ENCODE results near the gene SCNN1A. TPM values are rescaled to one million over a fixed set of nuclear protein-coding genes. Genes with fewer than 3 reads are reported as not detected.

Gene SCNN1A
- total RNA-seq, 1 donor from 2014 or later, result 29.2 TPM

DNA sequence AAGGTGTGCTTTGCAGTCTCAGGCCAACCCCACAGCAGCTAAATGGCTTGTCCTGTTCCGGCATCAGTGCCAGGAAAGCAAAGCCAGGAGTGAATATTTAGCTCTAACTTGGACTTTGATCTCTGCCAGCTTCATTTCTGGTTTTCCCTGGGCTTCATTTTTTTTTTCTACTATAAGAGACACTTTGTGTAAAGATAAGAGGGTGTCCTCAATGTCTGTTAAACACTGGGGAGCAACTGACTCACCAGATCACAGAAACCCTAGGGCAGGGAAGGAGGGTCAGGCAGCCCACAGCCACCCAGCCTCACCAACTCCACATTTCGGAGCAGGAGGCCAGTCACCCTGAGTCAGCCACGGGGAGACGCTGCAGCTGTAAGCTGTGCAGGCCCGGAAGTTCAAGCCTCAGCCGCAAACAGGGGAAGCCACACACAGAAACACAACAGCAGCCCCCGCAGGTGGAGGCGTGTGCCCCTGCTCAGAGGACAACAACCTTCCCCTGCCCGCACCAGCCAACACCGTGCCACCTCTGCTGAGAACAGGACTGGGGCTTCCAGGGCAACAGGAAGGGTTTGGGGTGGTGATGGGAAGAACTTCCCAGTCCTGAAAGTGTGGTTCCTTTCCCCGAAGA, 39.8 kb downstream of the SCNN1A start:
- Mint-ChIP-seq H3K36me3 (peaks cover 37% of the 10 kb centered on the region), H3K4me3 (no peak overlapping the region), H3K9me3 (no peaks in the 10 kb centered on the region), H3K27ac (no peak overlapping the region), H3K27me3 (no peaks in the 10 kb centered on the region), H3K4me1 (ENCODE audit: unreplicated experiment) (peaks cover 15% of the 10 kb centered on the region)
- peak; percentile 48 for TF ChIP-seq CTCF (conservative IDR thresholded peaks at IDR 0.05)
- DNase-seq (ENCODE audit: extremely low spot score, unreplicated experiment), result no peak

DNA sequence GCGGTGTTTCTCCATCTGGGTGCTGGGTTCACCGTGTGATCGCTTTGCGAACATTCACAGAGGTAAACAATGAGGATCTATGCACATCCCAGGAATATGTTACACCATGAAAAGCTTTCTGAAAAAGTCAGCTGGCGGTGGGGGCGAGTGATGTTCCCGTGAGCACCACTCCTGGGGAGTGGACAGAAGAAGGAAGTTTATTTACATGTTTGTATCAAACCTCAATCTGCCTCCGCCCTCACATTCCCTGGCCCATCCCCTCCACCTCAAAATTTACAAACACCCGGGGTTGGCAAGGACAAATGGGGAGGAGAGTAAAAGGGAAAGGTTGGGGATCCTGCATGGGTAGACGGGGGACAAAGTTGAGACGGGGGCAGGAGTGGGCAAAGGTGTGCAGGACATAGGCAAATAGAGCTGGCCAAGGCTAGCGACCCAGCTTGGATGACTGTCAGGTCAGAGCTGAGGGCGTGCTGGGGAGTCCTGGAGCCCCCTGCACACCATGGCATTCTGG, 40.4 kb downstream of the SCNN1A start:
- Mint-ChIP-seq H3K27ac (no peak overlapping the region), H3K9me3 (no peaks in the 10 kb centered on the region)
- no peak for DNase-seq (ENCODE audit: extremely low spot score, unreplicated experiment)

GRCh38 chr12:6334359-6334758, 41.0 kb downstream of the SCNN1A start:
- H3K36me3 Mint-ChIP-seq, result peaks cover 37% of the 10 kb centered on the region
- no peak overlapping the region for H3K27ac Mint-ChIP-seq
- H3K4me1 Mint-ChIP-seq (ENCODE audit: unreplicated experiment), result peaks cover 15% of the 10 kb centered on the region
- no peaks in the 10 kb centered on the region for H3K9me3 Mint-ChIP-seq
- peak overlapping the region; percentile 60 for H3K4me3 Mint-ChIP-seq
- H3K27me3 Mint-ChIP-seq, result no peaks in the 10 kb centered on the region
- no peak for DNase-seq (ENCODE audit: extremely low spot score, unreplicated experiment)
- no peak for TF ChIP-seq CTCF (conservative IDR thresholded peaks at IDR 0.05)

More for the DNA sequence above, 40.4 kb downstream of the SCNN1A start:
- no peak for TF ChIP-seq CTCF (conservative IDR thresholded peaks at IDR 0.05)
- peaks cover 37% of the 10 kb centered on the region for H3K36me3 Mint-ChIP-seq
- no peak overlapping the region for H3K4me3 Mint-ChIP-seq
- no peaks in the 10 kb centered on the region for H3K27me3 Mint-ChIP-seq
- peaks cover 15% of the 10 kb centered on the region for H3K4me1 Mint-ChIP-seq (ENCODE audit: unreplicated experiment)

DNA sequence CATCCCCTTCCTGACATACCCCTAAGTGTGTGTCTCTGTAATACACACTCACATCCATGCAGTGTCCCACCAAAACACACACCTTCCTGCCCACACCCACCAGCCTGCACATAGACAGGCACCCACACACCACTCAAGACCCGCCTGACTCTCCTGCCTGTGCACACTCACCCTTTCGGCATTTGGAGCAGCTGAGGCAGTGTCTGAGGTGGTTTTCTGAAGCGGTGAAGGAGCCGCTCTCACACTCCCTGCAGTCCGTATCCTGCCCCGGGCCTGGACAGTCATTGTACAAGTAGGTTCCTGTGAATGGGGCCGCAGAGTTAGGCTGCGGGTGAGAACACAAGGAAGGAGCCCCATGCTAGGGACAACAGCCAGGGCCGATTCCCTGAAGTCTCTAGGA, 41.8 kb downstream of the SCNN1A start:
- Mint-ChIP-seq H3K36me3 (peaks cover 37% of the 10 kb centered on the region), H3K4me3 (peak overlapping the region; percentile 60), H3K27me3 (no peaks in the 10 kb centered on the region), H3K4me1 (ENCODE audit: unreplicated experiment) (peaks cover 15% of the 10 kb centered on the region), H3K9me3 (no peaks in the 10 kb centered on the region), H3K27ac (no peak overlapping the region)
- no peak for DNase-seq (ENCODE audit: extremely low spot score, unreplicated experiment)
- TF ChIP-seq CTCF (conservative IDR thresholded peaks at IDR 0.05), result no peak

DNA sequence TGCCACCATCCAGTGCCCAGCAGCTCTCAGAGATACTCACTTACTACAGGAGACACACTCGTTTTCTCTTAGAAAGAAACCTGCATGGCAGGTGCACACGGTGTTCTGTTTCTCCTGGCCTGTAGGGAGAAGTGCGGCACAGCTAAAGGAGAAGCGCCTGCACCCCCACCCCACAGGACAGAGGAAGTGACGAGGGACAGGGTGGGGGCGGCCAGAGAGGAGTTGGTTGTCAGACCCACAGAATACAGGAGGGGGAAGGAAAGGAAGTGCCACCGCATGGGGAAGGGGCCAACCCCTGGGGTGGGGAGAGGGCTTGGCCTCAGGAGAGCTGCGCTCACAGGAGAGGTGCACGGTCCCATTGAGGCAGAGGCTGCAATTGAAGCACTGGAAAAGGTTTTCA, 42.3 kb downstream of the SCNN1A start:
- peaks cover 37% of the 10 kb centered on the region for H3K36me3 Mint-ChIP-seq
- no peak for DNase-seq (ENCODE audit: extremely low spot score, unreplicated experiment)
- H3K27ac Mint-ChIP-seq, result no peak overlapping the region
- peak overlapping the region; percentile 35 for H3K4me3 Mint-ChIP-seq
- no peak for TF ChIP-seq CTCF (conservative IDR thresholded peaks at IDR 0.05)
- H3K9me3 Mint-ChIP-seq, result no peaks in the 10 kb centered on the region
- no peaks in the 10 kb centered on the region for H3K27me3 Mint-ChIP-seq
- peaks cover 15% of the 10 kb centered on the region for H3K4me1 Mint-ChIP-seq (ENCODE audit: unreplicated experiment)

Data from type B pancreatic cell (in vitro differentiated cells).